ENCODE data around the gene ZCCHC24.

ZCCHC24 gene

GRCh38 chr10:79430936-79431335 lies 14.5 kb downstream of the ZCCHC24 start:
- DNase-seq = no peak

GRCh38 chr10:79430325-79430905 lies 15.0 kb downstream of the ZCCHC24 start:
- no peak for DNase-seq

GRCh38 chr10:79429751-79430150 lies 15.7 kb downstream of the ZCCHC24 start:
- no peak for DNase-seq

- DNase-seq = no peak
These were observed 17.5 kb downstream of the ZCCHC24 start for GRCh38 chr10:79427965-79428364.

- no peak for DNase-seq
These were observed 20.3 kb downstream of the ZCCHC24 start for GRCh38 chr10:79425074-79425532.

- DNase-seq = no peak
These were observed 21.0 kb downstream of the ZCCHC24 start for GRCh38 chr10:79424221-79425073.

- DNase-seq = no peak
These were observed 23.1 kb downstream of the ZCCHC24 start for GRCh38 chr10:79422178-79422892.

GRCh38 chr10:79420974-79421688 lies 24.3 kb downstream of the ZCCHC24 start:
- DNase-seq = no peak

GRCh38 chr10:79418886-79419595 lies 26.4 kb downstream of the ZCCHC24 start:
- no peak for DNase-seq

GRCh38 chr10:79418274-79418673 lies 27.1 kb downstream of the ZCCHC24 start:
- DNase-seq = no peak

GRCh38 chr10:79417731-79418130 lies 27.7 kb downstream of the ZCCHC24 start:
- DNase-seq = no peak

- no peak for DNase-seq
These were observed 28.2 kb downstream of the ZCCHC24 start for GRCh38 chr10:79417266-79417665.

GRCh38 chr10:79416578-79417255 lies 28.7 kb downstream of the ZCCHC24 start:
- no peak for DNase-seq

- no peak for DNase-seq
These were observed 29.5 kb downstream of the ZCCHC24 start for GRCh38 chr10:79415736-79416577.

GRCh38 chr10:79414714-79415113 lies 30.7 kb downstream of the ZCCHC24 start:
- DNase-seq = no peak

- DNase-seq = no peak
These were observed 32.2 kb downstream of the ZCCHC24 start for GRCh38 chr10:79413196-79413595.

GRCh38 chr10:79412516-79412915 lies 32.9 kb downstream of the ZCCHC24 start:
- DNase-seq = no peak

GRCh38 chr10:79411546-79412495 lies 33.6 kb downstream of the ZCCHC24 start:
- DNase-seq = no peak

GRCh38 chr10:79410315-79411094 lies 34.9 kb downstream of the ZCCHC24 start:
- no peak for DNase-seq

Measured in T-helper 1 cell (primary cell).